DOHH2 (cell line): ENCODE results near the gene MTCL1.

Experiments
- H3F3A ChIP-seq: fragments of 200-600 bp; sonication (generic), shearing (Covaris generic); 2 replicates; pipeline ENCODE4 v1.6.0; 2016; ENCODE audit warnings: antibody characterized with exemption, mild to moderate bottlenecking; ENCODE audit not compliant: control insufficient read depth, insufficient read depth
- H3K27ac ChIP-seq: fragments of 200-600 bp; sonication (generic); 2 replicates; pipeline ENCODE4 v1.5.1; 2014; ENCODE audit warnings: low read depth, mild to moderate bottlenecking, low read length, moderate library complexity
- H3K27me3 ChIP-seq: fragments of 200-600 bp; sonication (generic); 2 replicates; pipeline ENCODE4 v1.6.1; 2014; ENCODE audit warnings: mild to moderate bottlenecking, low read length, mixed read lengths; ENCODE audit not compliant: control insufficient read depth
- H3K36me3 ChIP-seq: fragments of 200-600 bp; sonication (generic); 2 replicates; pipeline ENCODE4 v1.6.1; 2014; ENCODE audit warnings: mild to moderate bottlenecking, low read length, moderate library complexity, mixed read lengths; ENCODE audit not compliant: control insufficient read depth
- H3K4me1 ChIP-seq: fragments of 200-600 bp; sonication (generic); 2 replicates; pipeline ENCODE4 v1.6.1; 2014; ENCODE audit warnings: mild to moderate bottlenecking, low read length, mixed read lengths; ENCODE audit not compliant: control insufficient read depth
- H3K4me2 ChIP-seq: fragments of 200-600 bp; sonication (generic); 2 replicates; pipeline ENCODE4 v1.6.0; 2014; ENCODE audit warnings: mild to moderate bottlenecking, low read length, moderate library complexity
- H3K4me3 ChIP-seq: fragments of 200-600 bp; sonication (generic); 2 replicates; pipeline ENCODE4 v1.5.1; 2014; ENCODE audit warnings: mild to moderate bottlenecking, low read length, mixed read lengths
- H3K79me2 ChIP-seq: fragments of 200-600 bp; sonication (generic); 2 replicates; pipeline ENCODE4 v1.6.1; 2014; ENCODE audit warnings: mild to moderate bottlenecking, low read length, mixed read lengths; ENCODE audit not compliant: control insufficient read depth
- H3K9me2 ChIP-seq: fragments of 200-600 bp; sonication (generic); replicated peaks from 2 replicates; pipeline ENCODE4 v1.6.1; 2014; ENCODE audit warnings: mild to moderate bottlenecking, low read length, mixed read lengths; ENCODE audit not compliant: control insufficient read depth
- H3K9me3 ChIP-seq: fragments of 200-600 bp; sonication (generic); 2 replicates; pipeline ENCODE4 v1.6.1; 2014; ENCODE audit warnings: antibody characterized with exemption, low read length, mixed read lengths; ENCODE audit not compliant: control insufficient read depth, insufficient read depth
- H4K20me1 ChIP-seq: fragments of 200-600 bp; sonication (generic); 2 replicates; pipeline ENCODE4 v1.6.0; 2014; ENCODE audit warnings: low read depth, mild to moderate bottlenecking, antibody characterized with exemption, low read length, moderate library complexity; ENCODE audit not compliant: control insufficient read depth, insufficient read depth
- CTCF ChIP-seq: fragments of 200-600 bp; sonication (generic); IDR thresholded peaks from one replicate; pipeline ENCODE4 v1.5.1; 2014; ENCODE audit warnings: antibody characterized with exemption, mild to moderate bottlenecking, low read depth, low read length; ENCODE audit not compliant: poor library complexity, severe bottlenecking
- EZH2phosphoT487 ChIP-seq: fragments of 200-600 bp; sonication (generic); IDR thresholded peaks from 2 replicates; pipeline ENCODE4 v1.6.1; 2017; ENCODE audit warnings: borderline replicate concordance, mild to moderate bottlenecking, antibody characterized with exemption, low read length, moderate library complexity, mixed read lengths

Gene MTCL1

GRCh38 chr18:8699126-8699525, 6.2 kb upstream of the MTCL1 start:
- no peaks in the 10 kb centered on the region for H4K20me1 ChIP-seq
- no peak overlapping the region for H3K4me2 ChIP-seq
- H3K9me3 ChIP-seq = no peaks in the 10 kb centered on the region
- H3K4me3 ChIP-seq = no peak overlapping the region
- H3K27me3 ChIP-seq = peaks cover 19% of the 10 kb centered on the region; the same call in 1 of the 2 replicates
- H3F3A ChIP-seq = no peaks in the 10 kb centered on the region
- no peak overlapping the region for H3K27ac ChIP-seq
- H3K9me2 ChIP-seq = no peaks in the 10 kb centered on the region
- TF ChIP-seq EZH2phosphoT487 (no peak), CTCF (no peak)
- H3K36me3 ChIP-seq = no peaks in the 10 kb centered on the region
- peaks cover 14% of the 10 kb centered on the region for H3K4me1 ChIP-seq
- no peaks in the 10 kb centered on the region for H3K79me2 ChIP-seq

- no peaks in the 10 kb centered on the region for H3F3A ChIP-seq
- H3K27ac ChIP-seq = no peak overlapping the region
- H3K4me2 ChIP-seq = no peak overlapping the region
- TF ChIP-seq EZH2phosphoT487 (no peak), CTCF (no peak)
- no peaks in the 10 kb centered on the region for H3K36me3 ChIP-seq
- H3K4me3 ChIP-seq = no peak overlapping the region
- no peaks in the 10 kb centered on the region for H3K79me2 ChIP-seq
- no peaks in the 10 kb centered on the region for H3K9me3 ChIP-seq
- no peaks in the 10 kb centered on the region for H4K20me1 ChIP-seq
- H3K27me3 ChIP-seq = peaks cover 21% of the 10 kb centered on the region; the same call in 1 of the 2 replicates
- no peaks in the 10 kb centered on the region for H3K9me2 ChIP-seq
- H3K4me1 ChIP-seq = peaks cover 19% of the 10 kb centered on the region
These were observed 5.4 kb upstream of the MTCL1 start for GRCh38 chr18:8699948-8700347.

- Histone ChIP-seq H3K36me3 (no peaks in the 10 kb centered on the region), H3K79me2 (peaks cover 1% of the 10 kb centered on the region; the same call in 1 of the 2 replicates), H3K27me3 (peaks cover 21% of the 10 kb centered on the region; the same call in 1 of the 2 replicates), H4K20me1 (no peaks in the 10 kb centered on the region), H3K9me2 (no peaks in the 10 kb centered on the region), H3K27ac (no peak overlapping the region), H3F3A (no peaks in the 10 kb centered on the region), H3K4me3 (no peak overlapping the region), H3K4me2 (no peak overlapping the region), H3K9me3 (no peaks in the 10 kb centered on the region), H3K4me1 (peaks cover 10% of the 10 kb centered on the region)
- TF ChIP-seq CTCF (no peak), EZH2phosphoT487 (no peak)
These were observed 3.7 kb upstream of the MTCL1 start for GRCh38 chr18:8701546-8702118.
